GM21723 (cell line): ENCODE measurements around the gene S100A3.

Experiments used
- ATAC-seq: cut with Tn5 transposase; IDR thresholded peaks from one replicate; pipeline ENCODE4 v1.9.1; 2021; ENCODE audit warnings: mild to moderate bottlenecking, moderate library complexity; ENCODE audit not compliant: unreplicated experiment

Gene S100A3

DNA sequence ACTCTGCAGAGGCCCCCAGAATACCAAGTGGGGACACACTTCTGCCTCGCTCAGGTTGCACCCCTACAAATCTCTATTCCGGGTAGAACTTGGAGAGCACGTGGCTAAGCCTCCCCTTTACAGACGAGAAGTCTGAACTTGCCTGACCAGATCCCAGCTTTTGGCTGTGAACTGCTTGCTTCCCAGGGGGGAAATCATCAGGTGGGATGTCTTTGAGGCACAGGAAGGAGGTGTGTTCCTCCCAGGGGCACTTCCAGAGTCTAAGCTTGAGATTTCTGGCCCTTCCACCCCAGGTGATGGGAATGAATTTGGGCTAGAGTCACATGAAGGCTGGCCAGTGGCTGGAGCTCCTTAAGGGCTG is 1.3 kb upstream of the S100A3 start:
- ATAC-seq: no peak

DNA sequence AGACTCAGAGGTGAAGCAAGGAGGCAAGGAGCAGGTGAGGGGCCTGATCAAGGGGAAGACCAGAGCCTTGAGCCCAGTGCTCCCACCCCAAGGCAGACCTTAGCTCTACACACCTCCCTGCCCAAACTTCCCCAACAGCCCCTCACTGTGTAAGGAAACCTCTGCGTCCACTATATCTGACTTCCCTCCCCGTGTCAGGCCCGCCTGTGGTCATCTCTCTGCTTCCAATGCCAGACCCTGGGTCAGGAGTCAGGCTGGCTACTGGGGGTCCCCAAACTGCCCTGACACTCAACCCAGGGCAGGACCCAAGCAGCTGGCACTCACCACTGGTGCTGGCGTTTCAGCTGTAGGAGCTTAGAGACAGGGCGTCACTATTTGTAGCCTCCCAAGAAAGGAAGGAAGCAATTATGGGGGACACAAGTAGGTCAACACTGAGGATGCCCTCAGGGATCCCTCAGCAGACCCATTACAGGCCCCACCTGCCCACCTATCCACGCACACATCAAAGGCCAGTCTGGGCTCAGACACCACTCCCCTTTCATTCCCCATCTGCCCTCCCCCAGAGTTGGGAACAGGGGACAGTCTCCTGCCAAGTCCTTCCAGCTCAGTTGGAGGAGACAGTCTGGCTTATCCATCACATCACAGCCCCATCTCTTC is 811 bp upstream of the S100A3 start:
- no peak for ATAC-seq

DNA sequence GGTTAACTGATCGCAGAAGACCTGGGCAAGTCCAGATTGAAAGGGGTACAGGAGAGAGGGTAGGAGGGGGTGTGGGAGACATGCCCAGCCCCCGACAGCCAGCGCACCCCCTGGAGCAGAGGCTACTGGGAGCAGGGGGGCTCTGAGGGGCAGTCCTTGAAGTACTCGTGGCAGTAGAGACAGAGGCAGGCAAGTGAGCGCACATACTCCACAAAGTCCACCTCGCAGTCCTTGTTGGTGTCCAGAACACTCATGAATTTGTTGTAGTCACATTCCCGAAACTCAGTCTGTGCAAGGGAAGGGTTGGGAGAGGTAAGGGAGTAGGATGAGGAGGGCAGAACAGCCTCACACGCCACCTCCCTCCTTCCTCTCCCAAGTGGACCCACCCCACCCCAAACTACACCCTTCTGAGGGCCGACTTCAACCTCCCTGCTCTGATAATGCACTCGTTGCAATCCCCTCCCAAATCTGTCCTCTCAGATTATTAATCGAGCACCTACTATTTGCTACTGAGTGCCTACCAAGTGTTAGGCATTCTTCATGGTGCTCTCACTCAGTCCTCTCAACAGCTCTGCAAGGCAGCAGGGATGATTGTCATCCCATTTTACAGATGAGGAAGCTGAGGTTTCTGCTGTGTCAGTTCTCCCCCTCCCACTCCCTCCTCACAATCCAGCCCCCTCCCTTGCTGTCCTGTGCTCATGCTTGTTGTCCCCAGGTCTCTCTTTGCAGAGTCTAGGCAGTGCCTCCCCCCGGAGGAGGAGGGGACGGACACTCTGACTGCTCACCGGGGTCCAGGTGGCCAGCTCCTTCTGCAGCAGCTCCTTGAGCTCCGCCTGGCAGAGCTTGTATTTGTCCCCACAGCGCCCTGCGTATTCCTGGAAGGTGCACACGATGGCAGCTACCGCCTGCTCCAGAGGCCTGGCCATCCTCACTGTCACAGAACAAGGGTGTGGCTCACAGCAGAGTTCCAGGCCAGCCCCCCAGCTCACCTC is 1.2 kb downstream of the S100A3 start:
- no peak for ATAC-seq

DNA sequence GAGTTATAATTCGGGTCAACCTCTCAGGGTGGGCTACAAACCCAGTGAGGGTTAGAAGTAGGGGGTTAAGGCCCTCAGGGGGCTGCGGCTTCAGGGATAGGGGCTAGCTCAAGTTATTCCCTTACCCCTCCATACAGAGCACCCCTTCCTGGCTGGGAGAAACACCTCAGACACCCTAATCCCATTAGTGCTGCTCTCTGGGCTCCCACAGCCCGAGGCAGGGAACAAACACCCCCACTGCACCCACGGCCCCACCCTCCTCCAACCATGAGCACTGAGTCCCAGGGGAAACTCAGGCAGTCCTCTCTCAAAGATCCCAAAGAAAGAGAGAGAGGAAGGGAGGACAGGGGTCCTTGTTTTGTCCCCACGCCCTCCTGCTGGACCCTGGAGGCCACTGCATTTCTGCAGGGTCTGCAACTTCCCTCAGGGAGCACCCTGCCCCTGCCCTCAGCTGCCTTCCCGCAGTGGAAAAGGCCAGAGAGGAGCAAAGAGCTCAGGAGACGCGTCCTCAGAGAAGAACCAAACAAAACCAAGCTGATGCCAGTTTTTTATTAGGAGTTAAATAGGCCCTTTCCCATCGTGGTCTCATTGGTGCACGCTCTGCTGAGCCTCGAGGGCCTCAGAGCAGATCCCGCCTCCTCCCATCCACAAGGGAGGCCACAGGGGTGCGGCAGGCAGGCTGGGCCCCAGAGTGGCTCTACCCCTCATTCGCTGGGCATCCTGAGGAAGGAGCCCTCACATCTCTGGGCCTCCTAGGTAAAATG is 2.1 kb downstream of the S100A3 start:
- ATAC-seq: no peak

DNA sequence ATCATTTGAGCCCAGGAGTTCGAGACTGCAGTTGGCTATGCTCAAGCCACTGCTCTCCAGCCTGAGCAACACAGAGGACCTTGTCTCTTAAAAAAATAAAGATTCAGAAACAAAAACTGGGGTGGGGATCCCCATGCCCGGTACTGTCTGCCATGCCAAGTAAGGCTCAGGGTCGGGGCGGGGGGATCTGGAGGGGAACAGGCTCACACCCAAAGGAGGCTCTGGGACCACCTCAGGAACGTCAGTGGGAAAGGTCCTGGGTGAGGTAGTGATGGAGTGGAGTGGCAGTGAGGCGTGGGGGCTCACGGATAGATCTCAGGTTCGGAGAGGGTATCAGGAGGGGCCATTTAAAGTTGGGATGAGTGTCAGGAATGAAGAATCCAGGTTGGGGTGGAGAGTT is 2.7 kb downstream of the S100A3 start:
- no peak for ATAC-seq

DNA sequence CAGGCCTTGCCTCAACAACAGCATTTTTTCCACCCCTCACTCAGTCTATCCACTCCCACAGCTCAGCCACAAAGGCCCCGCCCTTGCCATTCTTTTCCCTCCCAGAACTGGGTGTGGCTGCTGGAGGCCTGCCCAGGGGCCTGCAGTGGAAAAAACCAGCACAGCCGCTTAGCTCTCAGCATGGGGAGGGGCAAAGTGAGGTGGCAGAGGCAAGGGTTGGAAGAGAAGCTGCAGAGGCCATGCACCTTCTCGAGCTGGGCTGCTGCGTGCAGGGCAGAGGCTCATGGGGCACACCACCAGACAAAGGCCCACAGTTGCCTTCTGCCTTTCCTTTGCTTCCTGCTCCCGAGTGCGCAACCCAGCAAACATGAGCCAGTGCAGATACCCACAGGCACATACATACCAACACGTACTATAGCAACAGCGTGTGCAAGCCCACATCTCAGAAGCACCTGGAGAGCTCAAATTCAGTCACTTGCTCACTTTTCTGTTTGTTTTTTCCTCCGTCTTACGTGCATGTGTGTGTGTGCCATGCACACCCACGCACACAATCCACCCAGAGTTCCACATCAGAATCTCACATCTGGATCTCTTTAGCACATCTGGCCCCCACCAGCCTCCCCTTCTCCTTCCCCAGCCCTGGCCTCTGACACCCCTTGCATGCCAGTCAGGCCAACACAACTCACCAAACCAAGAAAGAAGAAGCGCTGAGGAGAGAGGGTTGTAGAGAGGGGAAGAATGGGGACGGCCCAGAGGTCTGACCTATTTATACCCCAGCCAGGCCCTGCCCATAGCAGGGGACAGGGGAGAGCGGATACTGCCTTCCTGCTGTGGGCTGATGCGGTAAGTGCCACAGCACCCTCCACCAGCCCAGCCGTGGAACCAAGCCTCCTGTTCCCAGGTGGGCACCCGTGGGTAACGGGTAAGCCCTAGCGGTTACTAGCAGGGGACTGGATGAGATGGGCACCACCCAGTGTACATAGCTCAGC is 3.7 kb downstream of the S100A3 start, which contains the start of gene S100A4:
S100A4 (minus strand) TSS at position 740 of the 989 bp plus-strand sequence. CDS start 1,012 bp downstream, outside the sequence.
- ATAC-seq: peak; percentile 73

DNA sequence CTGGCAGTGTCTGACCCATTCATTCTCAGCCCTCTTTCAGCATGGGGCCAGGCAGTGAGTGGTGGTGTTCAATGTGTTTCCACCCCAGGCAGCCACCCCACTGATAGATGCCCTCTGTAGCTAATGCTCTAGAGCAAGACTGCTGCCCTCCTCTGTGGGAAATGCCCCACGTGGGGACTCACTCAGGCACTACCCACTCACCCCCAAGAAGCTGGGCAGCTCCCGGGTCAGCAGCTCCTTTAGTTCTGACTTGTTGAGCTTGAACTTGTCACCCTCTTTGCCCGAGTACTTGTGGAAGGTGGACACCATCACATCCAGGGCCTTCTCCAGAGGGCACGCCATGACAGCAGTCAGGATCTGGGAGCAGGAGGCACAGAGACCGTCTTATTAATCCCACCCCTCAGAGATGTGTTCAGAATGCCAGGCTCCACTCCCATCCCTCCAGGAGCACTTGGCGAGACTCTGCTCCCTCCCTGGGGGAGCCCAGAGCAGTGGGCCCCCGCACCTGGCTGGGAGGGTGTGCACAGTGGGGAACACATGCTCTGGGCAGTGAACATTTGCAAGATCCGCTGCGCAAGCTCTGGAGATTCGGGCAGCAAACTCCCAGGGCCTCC is 4.5 kb downstream of the S100A3 start:
- no peak for ATAC-seq

DNA sequence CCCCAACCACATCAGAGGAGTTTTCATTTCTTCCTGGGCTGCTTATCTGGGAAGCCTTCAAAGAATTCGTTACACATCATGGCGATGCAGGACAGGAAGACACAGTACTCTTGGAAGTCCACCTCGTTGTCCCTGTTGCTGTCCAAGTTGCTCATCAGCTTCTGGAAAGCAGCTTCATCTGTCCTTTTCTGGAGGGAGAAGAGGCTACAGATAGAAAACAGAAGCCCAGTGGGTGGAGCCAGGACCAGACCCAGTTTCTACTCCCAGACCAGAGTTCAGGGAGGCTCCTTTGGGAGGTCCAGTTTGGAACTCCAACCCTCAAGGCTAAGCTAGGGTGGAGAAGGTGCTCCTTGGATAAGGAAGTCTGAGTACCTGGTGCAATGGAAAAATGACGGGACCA is 5.3 kb downstream of the S100A3 start:
- no peak for ATAC-seq

DNA sequence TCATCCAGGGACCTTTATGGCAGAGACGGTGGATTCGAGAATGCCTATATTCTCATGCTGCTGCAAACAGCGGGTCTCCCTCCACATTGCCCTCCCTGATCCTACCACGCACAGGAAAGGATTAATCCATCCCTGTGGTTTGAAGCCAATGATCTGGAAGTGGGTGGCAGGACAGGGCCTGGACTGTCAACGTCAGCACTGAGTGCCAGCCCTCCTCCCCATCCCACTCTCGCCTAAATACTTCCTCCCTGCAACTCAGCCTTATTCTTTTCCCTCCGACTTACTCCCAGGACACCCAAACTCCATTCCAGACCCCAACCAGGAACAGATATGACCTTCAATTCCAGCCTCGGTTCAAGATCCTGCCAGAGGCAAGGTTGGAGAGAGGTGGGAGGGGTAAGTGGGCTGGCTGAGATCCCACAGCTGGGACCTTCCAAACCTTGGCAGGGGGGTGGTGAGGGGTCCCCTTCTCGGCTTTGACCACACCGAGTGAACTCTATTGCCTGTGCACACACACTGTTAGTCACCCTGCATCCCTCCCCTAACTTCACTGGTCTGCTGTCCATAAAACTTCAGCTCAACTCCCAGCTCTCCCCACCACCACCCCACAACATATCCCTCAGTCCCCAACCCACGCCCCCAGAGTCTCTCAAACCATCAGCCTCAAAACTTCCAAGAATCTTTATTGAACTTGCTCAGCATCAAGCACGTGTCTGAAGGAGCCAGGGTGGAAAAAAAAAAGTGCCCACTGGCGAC is 5.9 kb downstream of the S100A3 start:
- ATAC-seq: no peak

DNA sequence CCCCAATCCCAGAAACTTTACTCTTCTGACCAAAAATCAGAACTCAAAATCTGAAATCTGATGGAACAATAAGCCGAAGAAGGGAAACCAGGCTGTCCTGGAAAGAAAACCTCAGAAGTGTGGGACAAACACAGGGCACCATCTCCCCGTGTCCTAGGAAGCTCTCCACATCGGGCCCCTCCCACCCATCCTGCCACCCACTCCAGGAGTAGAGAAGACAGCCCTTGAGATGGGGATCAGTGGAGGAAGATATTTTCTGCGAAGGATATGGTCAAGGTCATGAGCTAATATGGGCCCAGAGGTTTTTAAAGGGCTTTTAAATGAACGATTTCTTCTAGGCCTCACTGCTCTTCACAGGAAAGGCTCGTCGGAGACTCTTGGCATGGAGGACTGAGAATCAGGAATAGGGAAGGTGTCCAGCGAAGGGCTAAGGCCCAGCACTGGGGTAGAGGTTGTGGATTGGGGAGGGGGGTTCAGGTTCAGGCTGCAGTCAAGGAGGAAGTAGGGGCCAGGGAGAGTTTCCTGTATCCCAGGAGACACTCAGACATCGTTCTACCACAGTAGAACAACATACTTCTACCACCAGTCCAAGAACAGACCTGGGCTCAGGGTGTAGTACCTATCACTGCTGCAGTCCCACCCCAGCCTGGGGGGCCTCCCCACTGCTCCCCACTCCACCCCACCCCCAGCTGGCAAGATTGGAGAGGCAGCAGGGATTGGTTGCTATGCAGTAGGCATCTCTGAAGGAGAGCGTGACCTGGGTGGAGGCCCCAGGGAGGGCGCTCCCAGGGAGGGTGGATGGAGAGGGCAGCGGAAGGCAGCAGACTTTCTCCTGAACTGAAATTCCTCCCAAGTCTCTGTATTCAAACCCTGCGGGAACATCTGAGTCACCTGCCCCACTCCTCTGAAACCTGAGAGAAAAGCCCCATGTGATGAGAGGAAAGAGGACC is 7.1 kb downstream of the S100A3 start:
- ATAC-seq: no peak

DNA sequence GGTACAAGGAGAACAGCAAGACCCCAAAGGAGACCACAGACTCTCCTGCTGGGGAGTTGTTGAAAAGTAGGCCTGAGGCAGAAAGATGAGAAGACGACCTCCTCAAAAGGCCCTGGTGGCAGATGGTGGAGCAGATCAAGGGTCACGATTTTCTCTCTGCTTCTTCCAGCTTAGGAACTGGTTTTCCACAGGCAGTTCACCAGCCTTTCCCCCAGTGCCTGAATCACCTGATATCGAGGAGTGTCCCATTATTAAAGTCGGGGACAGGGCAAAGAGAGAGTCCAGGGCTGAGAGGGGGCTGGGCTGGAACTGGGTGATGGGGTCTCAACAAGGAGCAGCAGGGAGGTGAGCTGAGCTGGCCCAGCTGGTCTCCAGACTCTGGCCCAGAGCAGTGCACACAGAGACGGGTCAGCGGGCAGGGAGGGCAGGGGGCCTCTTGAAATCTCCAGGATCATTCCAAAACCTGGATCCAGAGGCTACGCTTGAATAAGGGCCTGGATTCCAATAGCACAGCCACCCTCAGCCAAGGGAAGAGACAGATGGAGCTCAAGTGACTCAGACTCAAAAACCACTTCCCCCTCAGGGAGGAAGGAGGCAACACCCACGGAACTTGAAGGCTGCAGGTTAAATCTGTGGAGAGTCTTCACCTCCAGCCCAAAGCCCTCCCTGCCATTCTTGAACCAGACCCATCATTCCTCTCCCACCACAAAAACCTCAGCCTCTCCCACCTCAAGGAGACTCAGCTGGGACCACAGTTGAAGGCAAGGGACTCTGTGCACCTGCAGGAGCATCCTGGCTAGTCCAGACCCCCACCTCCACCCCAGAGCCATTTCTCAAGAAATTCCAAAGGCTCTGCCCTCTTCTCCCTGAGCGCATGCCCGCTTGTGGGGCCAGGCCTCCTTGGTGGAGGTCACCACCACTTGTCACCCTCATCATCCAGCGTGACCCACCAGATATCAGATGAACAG is 8.4 kb downstream of the S100A3 start, which contains the start of gene S100A5:
S100A5 (minus strand) TSS at position 541 of the 968 bp plus-strand sequence. CDS start 743 bp downstream, outside the sequence.
- ATAC-seq: no peak

DNA sequence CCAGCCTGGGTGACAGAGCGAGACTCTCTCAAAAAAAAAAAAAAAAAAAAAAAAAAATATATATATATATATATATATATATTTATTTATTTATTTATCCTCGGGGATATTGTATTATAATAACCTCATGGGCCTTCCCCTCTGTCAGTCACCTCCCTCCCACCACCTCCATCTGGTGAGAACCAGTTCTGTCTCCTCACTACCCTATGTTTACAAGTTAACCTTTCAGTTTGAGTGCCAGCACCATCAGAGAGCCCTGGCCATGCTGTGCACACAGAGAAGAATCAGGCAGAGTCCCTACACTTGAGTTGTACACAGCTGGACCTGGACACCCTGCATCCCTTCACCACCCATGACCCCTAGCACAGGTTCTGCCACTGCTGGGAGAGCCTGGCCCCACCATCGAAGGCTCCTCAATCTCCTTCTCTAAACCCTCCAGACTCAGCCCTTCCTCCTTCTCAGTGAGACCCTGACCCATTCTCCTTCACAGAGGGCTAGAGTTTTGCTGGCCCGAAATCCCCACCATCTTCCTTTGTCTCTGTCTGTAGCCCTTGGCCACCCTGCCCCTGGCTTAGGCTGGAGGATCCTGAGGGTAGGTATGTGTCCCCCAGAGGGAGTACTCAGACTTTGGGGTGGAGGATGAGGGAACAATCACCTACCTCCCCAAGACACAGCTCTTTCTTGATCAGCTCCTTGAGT is 9.5 kb downstream of the S100A3 start:
- ATAC-seq: no peak

DNA sequence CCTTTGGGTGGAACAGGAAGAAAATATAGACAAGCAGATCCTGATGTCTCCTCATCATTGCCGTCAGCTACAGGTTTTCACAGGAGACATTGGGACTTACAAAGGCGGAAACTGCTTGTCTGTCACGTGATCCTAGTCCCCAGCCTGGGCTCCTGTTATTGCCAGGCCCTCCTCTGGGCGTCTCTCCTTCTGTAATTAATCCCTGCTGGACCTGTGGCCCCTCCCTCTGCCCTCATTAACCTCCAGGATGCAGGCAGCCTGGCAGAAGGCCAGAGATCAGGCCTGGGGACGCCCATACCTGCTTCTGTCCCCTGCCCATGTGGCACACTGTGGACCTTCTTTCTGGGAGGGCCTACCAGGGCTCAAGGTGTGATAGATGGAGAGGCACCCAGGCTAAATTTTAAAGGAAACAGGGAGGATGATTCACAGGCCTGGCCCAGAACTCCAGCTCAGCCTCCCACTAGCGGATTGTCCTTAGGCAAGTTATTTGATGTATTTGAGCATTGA is 10.7 kb downstream of the S100A3 start:
- no peak for ATAC-seq

DNA sequence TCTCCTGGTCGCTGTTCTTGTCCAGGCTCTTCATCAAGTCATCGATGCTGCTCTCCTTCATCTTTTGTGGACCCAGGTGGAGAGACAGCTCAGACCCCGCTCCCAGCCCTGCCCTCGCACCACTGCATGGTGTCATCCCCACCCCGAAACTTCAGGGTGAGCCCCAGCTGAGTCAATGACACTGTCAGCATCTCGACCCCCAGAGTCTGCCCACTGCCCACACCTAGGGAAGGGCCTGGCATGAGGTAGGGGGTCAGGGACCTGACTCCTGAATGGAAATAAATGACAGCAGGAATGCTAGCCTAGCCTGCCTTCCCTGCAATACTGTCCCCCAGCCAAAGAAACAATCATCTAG is 11.7 kb downstream of the S100A3 start:
- no peak for ATAC-seq

DNA sequence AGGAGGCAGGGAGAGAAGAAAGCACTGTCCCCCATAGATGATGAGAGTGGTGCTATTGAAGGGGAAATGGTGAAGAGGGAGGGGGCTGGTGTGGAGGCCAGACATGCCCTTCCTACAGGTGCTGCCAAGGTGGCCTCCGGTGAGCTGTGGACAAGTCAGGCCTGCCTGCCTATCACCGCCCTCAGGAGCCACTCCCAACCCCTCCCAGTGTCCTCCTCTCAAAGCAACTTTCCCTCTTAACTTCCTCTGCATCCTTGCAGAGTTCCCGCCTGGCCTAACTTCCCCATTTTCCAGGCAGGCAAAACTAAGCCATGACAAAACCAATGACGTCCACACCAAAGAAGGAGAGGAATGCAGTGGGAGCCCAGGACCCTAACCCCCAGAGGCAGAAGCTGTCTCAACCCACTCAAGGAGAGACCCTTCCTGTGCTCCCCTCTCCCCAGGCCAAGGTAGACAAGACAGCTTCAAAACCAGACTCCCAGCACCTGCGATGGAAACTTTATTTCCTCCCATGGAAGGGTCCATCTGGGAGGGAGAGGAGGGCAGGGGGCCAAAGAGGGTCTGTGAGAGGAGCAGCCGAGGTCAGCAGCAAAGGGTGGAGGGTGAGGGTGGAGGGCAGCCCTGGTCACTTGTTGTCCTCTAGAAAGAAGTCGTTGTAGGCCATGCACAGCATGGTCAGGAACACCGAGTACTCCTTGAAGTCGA is 12.2 kb downstream of the S100A3 start:
- no peak for ATAC-seq
